ENCODE data around the gene COG3. TPM values are rescaled to one million over a fixed set of nuclear protein-coding genes. Genes with fewer than 3 reads are reported as not detected.

Gene COG3
- total and polyA plus RNA-seq, 10 of the 15 experiments (the other 5 are each of a cell fraction or from before 2014, with no cell fraction given) = 6.1 to 35.1 (median 22.6) TPM

DNA sequence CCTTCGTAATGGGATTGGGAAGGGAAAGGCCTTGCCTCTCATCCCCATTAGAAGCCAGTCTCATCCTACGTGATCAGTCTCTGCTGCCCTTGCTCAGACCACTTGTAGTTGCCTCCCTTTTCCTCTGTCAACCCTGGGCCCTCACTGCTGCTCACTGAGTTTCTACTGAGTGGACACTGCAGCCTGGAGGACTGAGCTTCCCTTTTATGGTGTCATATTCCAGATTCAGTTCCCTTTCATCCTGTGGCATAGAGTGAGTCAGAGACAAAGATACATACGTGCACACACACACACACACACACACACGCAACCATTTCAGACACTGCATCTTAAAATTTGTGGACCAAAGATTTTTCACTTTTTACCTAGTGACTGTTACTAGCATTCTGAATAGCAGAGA is 56.6 kb downstream of the COG3 start:
- no TSS peak for BruUV-seq (replicated peaks)
- H3K9ac ChIP-seq (ENCODE audit: control insufficient read depth, insufficient read depth, low read length) = no peak overlapping the region
- intact Hi-C loops (cut with micrococcal nuclease; ENCODE audit: unreplicated experiment) (no loop called here), in situ Hi-C loops (cut with MboI) (no loop called here)
- DNase-seq (ENCODE audit: low read depth, low spot score) (no peak), FAIRE-seq (no peak), ATAC-seq (no peak)
- no peaks in the 10 kb centered on the region for H4K20me1 ChIP-seq (ENCODE audit: control insufficient read depth, insufficient read depth)
- RAD21 ChIA-PET (ENCODE audit: unreplicated experiment) = no interaction called here
- H3K79me2 ChIP-seq (ENCODE audit: control insufficient read depth, insufficient read depth, low read length) = no peaks in the 10 kb centered on the region
- H3K4me2 ChIP-seq (ENCODE audit: control insufficient read depth, insufficient read depth) = no peak overlapping the region
- TF ChIP-seq PML (IDR thresholded peaks at IDR 0.05; ENCODE audit: low read length) (no peak), BACH1 (IDR thresholded peaks at IDR 0.05; ENCODE audit: borderline replicate concordance) (no peak), CEBPB (IDR thresholded peaks at IDR 0.05; ENCODE audit: borderline replicate concordance in 1 of 2, low read depth in 2 of 2, low read length in 2 of 2) (no peak), CHD1 (IDR thresholded peaks at IDR 0.05; ENCODE audit: low read depth, low read length) (no peak), NFIC (IDR thresholded peaks at IDR 0.05; ENCODE audit: low read depth, low read length) (no peak), YY1 (IDR thresholded peaks at IDR 0.05; ENCODE audit: low read depth, low read length) (no peak), SRF (IDR thresholded peaks at IDR 0.05; ENCODE audit: low read depth in 2 of 2, low read length in 2 of 2) (no peak), DPF2 (IDR thresholded peaks at IDR 0.05) (no peak)
- TF ChIP-seq, protein P1, sequence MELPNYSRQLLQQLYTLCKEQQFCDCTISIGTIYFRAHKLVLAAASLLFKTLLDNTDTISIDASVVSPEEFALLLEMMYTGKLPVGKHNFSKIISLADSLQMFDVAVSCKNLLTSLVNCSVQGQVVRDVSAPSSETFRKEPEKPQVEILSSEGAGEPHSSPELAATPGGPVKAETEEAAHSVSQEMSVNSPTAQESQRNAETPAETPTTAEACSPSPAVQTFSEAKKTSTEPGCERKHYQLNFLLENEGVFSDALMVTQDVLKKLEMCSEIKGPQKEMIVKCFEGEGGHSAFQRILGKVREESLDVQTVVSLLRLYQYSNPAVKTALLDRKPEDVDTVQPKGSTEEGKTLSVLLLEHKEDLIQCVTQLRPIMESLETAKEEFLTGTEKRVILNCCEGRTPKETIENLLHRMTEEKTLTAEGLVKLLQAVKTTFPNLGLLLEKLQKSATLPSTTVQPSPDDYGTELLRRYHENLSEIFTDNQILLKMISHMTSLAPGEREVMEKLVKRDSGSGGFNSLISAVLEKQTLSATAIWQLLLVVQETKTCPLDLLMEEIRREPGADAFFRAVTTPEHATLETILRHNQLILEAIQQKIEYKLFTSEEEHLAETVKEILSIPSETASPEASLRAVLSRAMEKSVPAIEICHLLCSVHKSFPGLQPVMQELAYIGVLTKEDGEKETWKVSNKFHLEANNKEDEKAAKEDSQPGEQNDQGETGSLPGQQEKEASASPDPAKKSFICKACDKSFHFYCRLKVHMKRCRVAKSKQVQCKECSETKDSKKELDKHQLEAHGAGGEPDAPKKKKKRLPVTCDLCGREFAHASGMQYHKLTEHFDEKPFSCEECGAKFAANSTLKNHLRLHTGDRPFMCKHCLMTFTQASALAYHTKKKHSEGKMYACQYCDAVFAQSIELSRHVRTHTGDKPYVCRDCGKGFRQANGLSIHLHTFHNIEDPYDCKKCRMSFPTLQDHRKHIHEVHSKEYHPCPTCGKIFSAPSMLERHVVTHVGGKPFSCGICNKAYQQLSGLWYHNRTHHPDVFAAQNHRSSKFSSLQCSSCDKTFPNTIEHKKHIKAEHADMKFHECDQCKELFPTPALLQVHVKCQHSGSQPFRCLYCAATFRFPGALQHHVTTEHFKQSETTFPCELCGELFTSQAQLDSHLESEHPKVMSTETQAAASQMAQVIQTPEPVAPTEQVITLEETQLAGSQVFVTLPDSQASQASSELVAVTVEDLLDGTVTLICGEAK (IDR thresholded peaks at IDR 0.05; ENCODE audit: borderline replicate concordance) = no peak
- no peak overlapping the region for H3K27ac ChIP-seq (ENCODE audit: control insufficient read depth, insufficient read depth)
- H3K4me3 ChIP-seq = no peak overlapping the region
- H3K36me3 ChIP-seq (ENCODE audit: control insufficient read depth in 2 of 2, insufficient read depth in 2 of 2, low read length in 1 of 2) = peaks cover 0 to 38% of the 10 kb centered on the region in 2 experiments; a peak in 3 of 4 replicates
- POLR2A ChIA-PET = no interaction called here
- no peak overlapping the region for H2AFZ ChIP-seq (ENCODE audit: control insufficient read depth, low read depth, low read length)
- no peaks in the 10 kb centered on the region for H3K27me3 ChIP-seq (replicated peaks in 1 of 2; ENCODE audit: control insufficient read depth in 2 of 2, insufficient read depth in 2 of 2, low read length in 1 of 2)
- SMC1A ChIA-PET (ENCODE audit: uncharacterized antibody, unreplicated experiment) = no interaction called here
- H3K9me3 ChIP-seq (replicated peaks; ENCODE audit: control insufficient read depth, insufficient read depth, low read length) = no peaks in the 10 kb centered on the region
- H3K4me1 ChIP-seq (ENCODE audit: control insufficient read depth, insufficient read depth, low read length) = no peaks in the 10 kb centered on the region
- WGBS (ENCODE audit: insufficient coverage, insufficient replicate concordance, low lambda C conversion rate, missing lambda C conversion rate) = 96% methylated on average over 4 of the region's 4 CpGs
- CTCF ChIA-PET = no interaction called here
